ENCODE measurements around the gene HNRNPAB. TPM values are rescaled to one million over a fixed set of nuclear protein-coding genes. Genes with fewer than 3 reads are reported as not detected.

Gene HNRNPAB
- total and polyA plus RNA-seq, 2 donors (not counting 3 experiments of a cell fraction or from before 2014, with no cell fraction given) = 207 to 309 TPM

DNA sequence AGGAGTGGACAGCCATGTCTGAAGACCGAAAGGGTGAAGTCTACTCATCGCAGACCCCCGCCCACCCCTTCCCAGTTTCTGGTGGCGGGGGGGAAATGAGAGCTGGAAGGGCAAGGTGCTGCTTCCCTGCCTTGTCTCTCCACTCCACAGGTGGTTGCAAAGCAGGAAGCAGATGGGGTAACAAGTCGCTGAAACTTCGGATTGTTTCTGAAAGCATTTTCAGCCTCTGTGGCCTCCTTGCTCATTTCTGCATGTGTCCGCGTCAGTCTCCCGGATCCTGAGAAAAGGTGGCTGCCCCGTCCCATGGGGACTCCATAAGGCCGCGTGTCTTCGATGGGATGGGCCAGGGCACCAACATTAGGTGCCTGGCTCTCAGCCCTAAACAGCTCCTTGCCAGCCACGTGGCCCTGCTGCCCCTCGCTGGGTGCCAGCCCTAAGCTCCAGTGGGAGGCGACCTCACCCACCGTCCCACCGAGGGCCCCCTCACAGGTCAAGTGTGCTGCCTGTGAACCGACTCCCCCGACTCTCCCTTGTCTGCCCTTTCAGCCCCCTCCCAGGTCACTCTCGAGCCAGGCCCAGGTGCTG lies 27.3 kb downstream of the HNRNPAB start:
- BruUV-seq (replicated peaks) = no TSS peak
- H3K9me1 ChIP-seq (replicated peaks; ENCODE audit: control insufficient read depth, extremely low read depth, insufficient read depth, low read length) = no peaks in the 10 kb centered on the region
- TF ChIP-seq GATA2 (IDR thresholded peaks at IDR 0.05; ENCODE audit: insufficient read depth, insufficient read length, low read depth, low read length) (no peak), JUN (IDR thresholded peaks at IDR 0.05; ENCODE audit: borderline replicate concordance, insufficient read depth, insufficient read length, low read depth) (no peak), FOS (IDR thresholded peaks at IDR 0.05; ENCODE audit: borderline replicate concordance, insufficient read depth, low read length) (no peak), MYC (IDR thresholded peaks at IDR 0.05; ENCODE audit: low read depth, low read length) (no peak), EZH2 (IDR thresholded peaks at IDR 0.05; ENCODE audit: borderline replicate concordance, low read depth, low read length, severe bottlenecking) (no peak), POLR2A (IDR thresholded peaks at IDR 0.05; ENCODE audit: low read depth, low read length) (no peak), POLR2AphosphoS5 (IDR thresholded peaks at IDR 0.05; ENCODE audit: insufficient read depth, low read depth, low read length) (no peak)
- TF ChIP-seq, protein P1, sequence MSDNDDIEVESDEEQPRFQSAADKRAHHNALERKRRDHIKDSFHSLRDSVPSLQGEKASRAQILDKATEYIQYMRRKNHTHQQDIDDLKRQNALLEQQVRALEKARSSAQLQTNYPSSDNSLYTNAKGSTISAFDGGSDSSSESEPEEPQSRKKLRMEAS (IDR thresholded peaks at IDR 0.05; ENCODE audit: insufficient read depth, insufficient read length) = no peak
- TF ChIP-seq, protein P2, sequence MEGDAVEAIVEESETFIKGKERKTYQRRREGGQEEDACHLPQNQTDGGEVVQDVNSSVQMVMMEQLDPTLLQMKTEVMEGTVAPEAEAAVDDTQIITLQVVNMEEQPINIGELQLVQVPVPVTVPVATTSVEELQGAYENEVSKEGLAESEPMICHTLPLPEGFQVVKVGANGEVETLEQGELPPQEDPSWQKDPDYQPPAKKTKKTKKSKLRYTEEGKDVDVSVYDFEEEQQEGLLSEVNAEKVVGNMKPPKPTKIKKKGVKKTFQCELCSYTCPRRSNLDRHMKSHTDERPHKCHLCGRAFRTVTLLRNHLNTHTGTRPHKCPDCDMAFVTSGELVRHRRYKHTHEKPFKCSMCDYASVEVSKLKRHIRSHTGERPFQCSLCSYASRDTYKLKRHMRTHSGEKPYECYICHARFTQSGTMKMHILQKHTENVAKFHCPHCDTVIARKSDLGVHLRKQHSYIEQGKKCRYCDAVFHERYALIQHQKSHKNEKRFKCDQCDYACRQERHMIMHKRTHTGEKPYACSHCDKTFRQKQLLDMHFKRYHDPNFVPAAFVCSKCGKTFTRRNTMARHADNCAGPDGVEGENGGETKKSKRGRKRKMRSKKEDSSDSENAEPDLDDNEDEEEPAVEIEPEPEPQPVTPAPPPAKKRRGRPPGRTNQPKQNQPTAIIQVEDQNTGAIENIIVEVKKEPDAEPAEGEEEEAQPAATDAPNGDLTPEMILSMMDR (IDR thresholded peaks at IDR 0.05; ENCODE audit: extremely low read depth in 1 of 2, insufficient read depth in 1 of 2, low read depth in 1 of 2, low read length in 2 of 2) = no peak
- POLR2A ChIA-PET = interaction anchor here (1.0 to 1.1 kb wide), 2 partner anchors 25 to 28 kb away, joined by 3 read pairs; no protein-coding TSS in a partner anchor
- H4K20me1 ChIP-seq (replicated peaks; ENCODE audit: control insufficient read depth, extremely low read depth, insufficient read depth, low read length) = no peaks in the 10 kb centered on the region
- peaks cover 16% of the 10 kb centered on the region for H3K4me1 ChIP-seq (ENCODE audit: control insufficient read depth, extremely low read depth, insufficient read depth, low read length)
- H3K79me2 ChIP-seq (ENCODE audit: control insufficient read depth, insufficient read depth, low read length) = peaks cover 33% of the 10 kb centered on the region
- H3K27me3 ChIP-seq (ENCODE audit: control insufficient read depth in 2 of 2, insufficient read depth in 2 of 2, low read length in 2 of 2) = no peaks in the 10 kb centered on the region
- FAIRE-seq (no peak), DNase-seq (ENCODE audit: low read depth, low spot score) (no peak)
- intact Hi-C loops (cut with micrococcal nuclease) (loop anchor here (2.0 kb wide), 1 partner anchor 27 kb away; the partner anchor contains the start of gene HNRNPAB), dilution Hi-C loops (cut with MboI; ENCODE audit: extremely low pct_ligation_motif_present, low sequenced_read_pairs) (no loop called here)
- no peaks in the 10 kb centered on the region for H3K9me3 ChIP-seq (replicated peaks; ENCODE audit: control insufficient read depth, insufficient read depth, low read length)
- peak overlapping the region; percentile 49 to 90 (median 65) for H3K4me3 ChIP-seq (replicated peaks in 1 of 3; ENCODE audit: insufficient read depth in 1 of 3, low read depth in 1 of 3, low read length in 3 of 3)
- H3K27ac ChIP-seq (ENCODE audit: insufficient read depth, low read depth, low read length) = peak overlapping the region; percentile 38
- CTCF ChIA-PET = interaction anchor here (1.0 to 1.1 kb wide), 2 partner anchors 156 to 359 kb away, joined by 3 to 8 read pairs; no protein-coding TSS in a partner anchor
- peak overlapping the region; percentile 79 for H3K4me2 ChIP-seq (ENCODE audit: insufficient read depth, low read length)
- H3K9ac ChIP-seq (replicated peaks; ENCODE audit: extremely low read depth, insufficient read depth, low read length) = peak overlapping the region; percentile 82
- H3K36me3 ChIP-seq (ENCODE audit: control insufficient read depth in 2 of 2, extremely low read depth in 1 of 2, insufficient read depth in 2 of 2, low read length in 2 of 2) = peaks cover 8 to 11% of the 10 kb centered on the region in 2 experiments
- peak overlapping the region; percentile 29 for H2AFZ ChIP-seq (ENCODE audit: low read depth, low read length)
